ENCODE data around the gene DCTN5. TPM values are rescaled to one million over a fixed set of nuclear protein-coding genes. Genes with fewer than 3 reads are reported as not detected.

DCTN5 gene
- polyA plus RNA-seq, 2 of the 4 experiments (the other 2 are of a cell fraction) = 64.6 to 91.1 TPM

GRCh38 chr16:23701045-23701444 is 59.8 kb downstream of the DCTN5 start:
- CTCF ChIA-PET = interaction anchor here (0.7 to 1.9 kb wide), 4 partner anchors 9 to 864 kb away, joined by 3 to 7 read pairs (median 5); no protein-coding TSS in a partner anchor
- FAIRE-seq = no peak
- WGBS (ENCODE audit: missing lambda C conversion rate) = 48% methylated on average over 8 of the region's 8 CpGs

GRCh38 chr16:23702951-23703350 is 61.7 kb downstream of the DCTN5 start:
- POLR2A ChIA-PET = no interaction called here
- no peak for TF ChIP-seq EP300 (IDR thresholded peaks at IDR 0.05)
- no peak for TF ChIP-seq POLR2AphosphoS2 (conservative IDR thresholded peaks at IDR 0.05; ENCODE audit: low read length)
- TF ChIP-seq POLR2A (IDR thresholded peaks at IDR 0.05; ENCODE audit: low read length) = no peak
- no peak for TF ChIP-seq HOXB13 (CRISPR knock-in tag; IDR thresholded peaks at IDR 0.05; ENCODE audit: low read depth)
- no peak for TF ChIP-seq NFE2L2 (conservative IDR thresholded peaks at IDR 0.05; ENCODE audit: low read length)
- no peak for TF ChIP-seq GATA3 (IDR thresholded peaks at IDR 0.05; ENCODE audit: borderline replicate concordance)
- no peak for TF ChIP-seq REST (IDR thresholded peaks at IDR 0.05)
- TF ChIP-seq FOXS1 (CRISPR knock-in tag; IDR thresholded peaks at IDR 0.05) = no peak
- TF ChIP-seq TP53 (CRISPR knock-in tag; IDR thresholded peaks at IDR 0.05) = no peak
- no peak for TF ChIP-seq PBX3 (IDR thresholded peaks at IDR 0.05)
- no peak for TF ChIP-seq ZFP36 (IDR thresholded peaks at IDR 0.05; ENCODE audit: borderline replicate concordance, partially characterized antibody)
- DNase-seq (ENCODE audit: low read depth in 1 of 2, low spot score in 1 of 2) (no peak), ATAC-seq (no peak), FAIRE-seq (no peak)
- Histone ChIP-seq H3K4me1 (no peaks in the 10 kb centered on the region), H3K4me3 (no peak overlapping the region), H3K9me3 (peaks cover 8% of the 10 kb centered on the region; the same call in 1 of the 3 replicates), H3K4me2 (no peak overlapping the region), H3K27ac (no peak overlapping the region)
- 3% methylated on average over 2 of the region's 2 CpGs for WGBS (ENCODE audit: missing lambda C conversion rate)
- CTCF ChIA-PET = interaction anchor here (1.1 to 1.4 kb wide), 2 partner anchors 17 to 307 kb away, joined by 3 read pairs; no protein-coding TSS in a partner anchor

More at GRCh38 chr16:23701045-23701444, 59.8 kb downstream of the DCTN5 start:
- TF ChIP-seq HDAC2 (IDR thresholded peaks at IDR 0.05) (no peak), SMC3 (IDR thresholded peaks at IDR 0.05) (no peak), E2F6 (IDR thresholded peaks at IDR 0.05; ENCODE audit: borderline replicate concordance, low read depth) (no peak), REST (IDR thresholded peaks at IDR 0.05) (peak; percentile 33; the same call in 1 of the 2 replicates), ESRRA (IDR thresholded peaks at IDR 0.05; ENCODE audit: borderline replicate concordance, low read length) (no peak)
- Histone ChIP-seq H3K27ac (no peak overlapping the region), H3K4me2 (no peak overlapping the region), H3K9me3 (peaks cover 8% of the 10 kb centered on the region; the same call in 1 of the 3 replicates), H3K4me3 (no peak overlapping the region), H3K4me1 (no peaks in the 10 kb centered on the region)
- POLR2A ChIA-PET = no interaction called here
- ATAC-seq (no peak), DNase-seq (ENCODE audit: low read depth in 1 of 2, low spot score in 1 of 2) (no peak)

Data from A549 (cell line).